HG03354 (cell line): Measurements from ENCODE around the gene HRCT1.
"Not testable (repeated sequence)": the region's sequence is repeated elsewhere in the genome, so short reads cannot be mapped to it uniquely, and the experiment has no call there.

Experiments
- ATAC-seq: cut with Tn5 transposase; IDR thresholded peaks from one replicate; pipeline ENCODE4 v1.9.1; 2021; ENCODE audit warnings: mild to moderate bottlenecking; ENCODE audit not compliant: unreplicated experiment, poor library complexity, severe bottlenecking

HRCT1 gene

DNA sequence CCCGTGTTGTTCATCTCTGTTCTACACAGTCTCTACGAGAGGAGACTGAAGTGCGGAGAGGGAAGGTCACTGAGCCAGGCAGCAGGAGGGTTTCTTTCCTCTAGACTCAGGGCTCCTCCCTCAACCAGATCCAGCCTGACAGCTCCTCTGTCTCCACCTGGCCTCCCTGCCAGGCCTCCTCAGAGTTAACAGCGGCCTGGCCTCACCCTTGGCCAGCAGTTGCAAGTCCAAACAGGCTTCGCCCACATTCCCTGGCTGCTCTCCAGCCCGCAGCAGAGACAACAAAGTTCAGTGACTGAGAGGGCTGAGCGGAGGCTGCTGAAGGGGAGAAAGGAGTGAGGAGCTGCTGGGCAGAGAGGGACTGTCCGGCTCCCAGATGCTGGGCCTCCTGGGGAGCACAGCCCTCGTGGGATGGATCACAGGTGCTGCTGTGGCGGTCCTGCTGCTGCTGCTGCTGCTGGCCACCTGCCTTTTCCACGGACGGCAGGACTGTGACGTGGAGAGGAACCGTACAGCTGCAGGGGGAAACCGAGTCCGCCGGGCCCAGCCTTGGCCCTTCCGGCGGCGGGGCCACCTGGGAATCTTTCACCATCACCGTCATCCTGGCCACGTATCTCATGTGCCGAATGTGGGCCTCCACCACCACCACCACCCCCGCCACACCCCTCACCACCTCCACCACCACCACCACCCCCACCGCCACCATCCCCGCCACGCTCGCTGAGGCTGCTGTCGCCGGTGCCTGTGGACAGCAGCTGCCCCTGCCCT, at the start of gene HRCT1:
Gene HRCT1 (plus strand): TSS at position 291 of the 768 bp plus-strand sequence. CDS start 86 bp downstream, at position 377.
- ATAC-seq: no peak

DNA sequence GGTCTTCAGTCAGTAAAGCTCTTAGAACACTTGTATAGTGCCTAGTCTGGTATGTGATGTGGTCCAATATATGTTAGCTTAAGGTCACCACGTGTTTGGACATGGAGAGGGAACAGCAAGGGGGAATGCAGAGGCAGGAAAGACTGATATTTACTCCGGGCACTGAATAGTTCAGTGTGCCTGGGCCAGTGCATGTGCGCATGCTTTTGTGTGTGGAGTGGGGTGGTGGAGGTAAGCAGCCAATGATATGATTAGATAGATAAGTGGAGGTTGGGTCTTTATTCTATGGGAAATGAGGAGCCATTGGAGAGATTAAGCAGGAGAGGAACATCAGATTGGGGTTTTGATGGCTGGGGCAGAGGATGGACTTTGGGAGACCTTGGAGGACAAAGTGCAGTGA, 49.8 kb upstream of the HRCT1 start:
- ATAC-seq: no peak

DNA sequence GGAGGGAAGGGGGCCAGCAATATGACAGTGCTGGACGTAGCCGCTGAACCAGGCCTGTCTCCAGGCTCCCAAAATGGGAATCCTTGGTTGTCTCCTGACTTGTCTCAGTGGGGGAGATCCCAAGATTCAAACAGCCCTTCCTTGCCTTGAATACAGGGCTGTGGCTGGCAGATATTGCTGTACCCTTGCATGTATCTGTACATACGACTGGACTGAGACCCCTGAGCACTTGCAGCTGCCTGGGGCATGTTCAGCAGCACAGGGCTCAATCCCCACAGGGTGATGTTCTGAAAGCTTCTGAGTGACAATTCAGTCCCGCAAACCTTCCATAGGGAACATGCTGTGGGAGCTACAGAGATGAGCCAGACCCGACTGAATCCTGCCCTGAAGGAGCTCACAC, 49.1 kb upstream of the HRCT1 start:
- no peak for ATAC-seq

DNA sequence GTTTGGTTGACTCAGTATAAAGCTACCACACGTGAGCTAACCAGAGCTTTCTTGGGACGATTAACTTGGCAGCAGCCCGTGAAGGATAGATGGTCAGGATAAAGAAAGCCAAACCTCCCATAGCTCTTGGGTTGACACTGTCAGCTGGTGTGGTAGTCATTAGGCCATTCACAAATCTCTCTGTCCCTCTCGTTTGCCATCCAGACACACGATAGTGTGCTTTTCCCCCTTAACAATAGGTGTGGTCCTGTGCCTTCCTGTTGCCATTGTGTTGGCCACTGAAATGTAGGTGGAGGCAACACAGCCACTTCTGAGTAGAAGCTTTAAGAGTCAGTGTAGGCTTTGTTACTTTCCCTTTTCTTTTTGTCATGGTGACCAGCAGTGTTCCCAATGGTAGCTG, 47.5 kb upstream of the HRCT1 start:
- no peak for ATAC-seq

DNA sequence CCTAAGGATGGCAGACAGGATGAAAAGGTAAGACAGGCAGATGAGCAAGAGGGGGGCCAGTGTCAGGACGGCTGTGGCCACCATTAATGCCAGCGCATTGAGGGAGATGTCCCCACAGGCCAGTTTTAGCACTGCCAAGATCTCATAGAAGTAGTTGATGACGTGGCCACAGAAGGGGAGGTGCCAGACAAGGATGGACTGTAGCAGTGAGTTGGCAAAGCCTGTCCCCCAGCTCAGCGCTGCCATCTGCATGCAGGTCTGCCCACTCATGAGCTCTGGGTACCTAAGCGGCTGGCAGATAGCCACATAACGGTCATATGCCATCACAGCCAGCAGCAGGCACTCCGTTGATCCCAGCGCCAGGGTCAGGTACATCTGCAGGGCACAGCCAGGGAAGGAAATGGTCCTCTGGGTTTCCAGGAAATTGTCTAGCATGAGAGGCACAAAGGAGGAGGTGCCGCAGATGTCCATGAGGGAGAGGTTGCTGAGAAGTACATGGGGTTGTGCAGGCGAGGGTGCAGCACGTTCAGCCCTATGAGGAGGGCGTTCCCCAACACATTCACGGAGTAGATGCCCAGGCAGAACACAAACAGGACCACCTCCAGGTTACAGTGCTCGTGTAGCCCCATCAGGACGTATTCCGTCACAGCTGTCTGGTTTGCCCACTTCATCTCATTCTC, 46.6 kb upstream of the HRCT1 start:
- ATAC-seq: no peak

DNA sequence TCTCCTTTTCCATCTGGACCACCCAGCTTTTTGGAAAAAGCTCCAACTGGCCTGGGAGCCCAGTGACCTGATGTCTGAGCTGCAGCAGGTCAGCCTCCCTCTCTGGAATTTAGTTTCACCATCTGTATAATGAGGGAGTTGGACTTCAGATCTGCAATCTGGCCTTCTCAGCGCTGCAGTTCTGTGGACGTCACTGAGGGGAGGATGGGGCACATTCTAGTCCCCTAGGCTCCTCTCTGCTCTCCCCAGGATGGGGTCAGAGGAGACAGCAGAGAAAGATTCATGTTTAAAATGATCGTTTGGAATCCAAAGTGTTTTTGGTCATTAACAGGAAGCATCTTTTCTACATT, 46.0 kb upstream of the HRCT1 start:
- ATAC-seq: no peak

DNA sequence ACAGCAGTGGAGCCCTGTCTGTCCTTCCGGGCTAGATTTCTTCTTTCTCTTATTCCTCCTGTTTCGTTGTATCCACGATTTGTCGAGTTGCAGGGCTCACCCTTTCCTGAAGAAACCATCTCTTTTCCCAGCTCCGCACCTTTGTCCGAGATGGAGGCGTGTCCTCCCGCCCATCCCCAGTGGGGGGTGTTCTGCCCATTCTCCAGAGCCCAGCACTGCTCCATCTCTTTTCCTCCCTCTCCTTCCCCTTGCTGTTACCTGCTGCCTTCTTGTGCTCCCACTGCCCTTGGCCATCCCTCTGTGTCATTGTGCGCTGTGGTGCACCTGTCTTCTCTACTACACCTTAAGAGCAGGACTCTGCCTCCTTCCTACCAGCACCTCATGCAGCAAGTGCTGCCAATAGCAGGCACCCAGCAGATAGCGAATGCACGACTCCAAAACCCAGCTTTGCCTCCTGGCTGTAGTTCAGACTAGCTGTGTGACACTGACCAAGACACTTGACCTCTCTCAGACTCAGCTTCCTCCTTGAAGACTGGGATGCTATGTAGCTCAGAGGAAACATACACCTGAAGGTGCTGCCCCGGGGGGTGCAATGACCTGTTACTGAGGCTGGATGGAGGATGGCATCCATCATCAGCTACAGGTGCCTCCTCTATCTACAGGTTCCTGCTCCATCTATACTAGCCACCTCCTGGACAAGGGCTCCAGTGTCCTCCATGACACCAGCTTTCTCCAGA, 44.7 kb upstream of the HRCT1 start:
- no peak for ATAC-seq

DNA sequence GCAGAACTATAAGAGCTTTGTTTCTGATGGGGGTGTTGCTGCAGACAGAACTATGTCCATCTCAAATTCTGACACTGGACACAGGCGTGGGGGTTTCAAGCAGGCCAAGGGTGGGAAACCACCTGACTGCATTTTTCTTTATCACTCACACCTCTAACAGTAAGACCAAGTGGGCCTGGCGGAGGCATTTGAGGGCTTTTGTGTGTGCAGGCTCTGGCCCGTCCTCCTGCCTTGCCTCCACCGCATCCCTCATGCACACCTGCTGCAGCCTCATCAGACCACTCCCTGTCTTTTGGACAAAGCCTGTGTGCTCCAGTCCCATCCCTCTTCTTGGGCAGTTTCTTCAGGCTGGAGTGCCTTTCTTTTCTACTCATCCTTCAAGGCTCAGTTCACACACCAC, 43.7 kb upstream of the HRCT1 start:
- ATAC-seq: no peak

DNA sequence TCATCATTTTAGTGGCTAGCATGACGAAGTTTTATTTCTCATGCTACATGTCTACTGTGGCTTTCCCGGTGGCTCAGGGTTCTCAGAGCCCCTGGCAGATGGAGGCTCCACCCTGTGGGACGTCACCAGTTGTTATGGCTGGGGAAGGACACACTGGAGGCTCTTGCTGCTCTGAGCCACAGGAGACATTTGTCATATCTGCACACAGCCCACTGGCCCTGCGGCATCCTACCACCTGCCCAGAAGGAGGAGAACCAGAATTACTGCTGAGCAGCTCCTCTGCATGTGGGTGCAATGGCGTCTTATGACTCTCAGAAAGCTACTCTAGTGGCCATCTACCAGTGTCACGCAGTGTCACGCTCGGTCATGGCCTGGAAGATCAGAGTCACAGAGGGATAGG, 42.4 kb upstream of the HRCT1 start:
- ATAC-seq: no peak

DNA sequence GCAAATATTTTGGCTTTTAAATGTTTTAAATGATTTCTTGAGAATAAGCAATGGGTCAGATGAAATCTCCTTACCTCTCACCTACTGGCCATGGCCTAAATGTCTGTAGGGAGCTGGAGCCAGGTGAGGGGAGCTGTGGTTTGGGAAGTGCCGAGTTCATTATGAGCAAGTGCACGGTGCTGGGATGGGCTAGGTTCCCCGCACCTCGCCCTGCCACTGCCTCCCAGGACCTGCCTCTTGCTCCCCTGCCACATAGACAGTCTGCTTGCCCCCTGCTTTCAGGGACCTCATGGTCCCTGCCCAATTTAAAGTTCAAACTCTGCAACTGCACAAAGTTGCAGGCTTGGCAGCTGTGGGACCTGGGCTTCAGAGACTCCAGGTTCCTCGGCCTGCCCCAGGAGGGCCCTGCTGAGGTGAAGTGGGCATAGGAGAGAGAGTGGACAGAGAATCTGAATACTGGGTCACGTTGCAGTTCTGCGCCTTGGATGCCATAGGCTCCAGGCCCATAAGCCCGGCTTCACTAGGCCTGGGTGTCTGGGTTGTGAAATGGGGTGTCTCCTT, 41.2 kb upstream of the HRCT1 start:
- ATAC-seq: no peak

DNA sequence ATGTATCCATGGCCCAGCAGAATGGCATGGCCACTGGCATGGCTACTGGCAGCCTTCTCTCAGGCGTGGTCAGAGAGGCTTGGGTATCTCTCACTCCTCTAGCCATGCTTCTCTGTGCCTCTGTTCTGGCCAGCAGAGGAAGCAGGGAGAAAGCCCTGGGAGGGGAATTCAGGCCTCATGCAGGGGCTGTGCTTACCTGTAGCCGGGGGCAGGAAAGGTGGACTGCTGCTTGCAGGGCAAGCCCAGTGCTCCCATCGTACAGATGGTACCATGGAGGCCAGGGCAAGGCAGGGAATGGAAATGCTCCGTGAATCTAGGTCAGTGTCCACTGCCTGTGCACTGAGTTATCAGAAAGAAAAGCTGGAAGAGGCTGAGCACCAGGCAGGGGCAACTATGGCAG, 38.5 kb upstream of the HRCT1 start:
- ATAC-seq: no peak

DNA sequence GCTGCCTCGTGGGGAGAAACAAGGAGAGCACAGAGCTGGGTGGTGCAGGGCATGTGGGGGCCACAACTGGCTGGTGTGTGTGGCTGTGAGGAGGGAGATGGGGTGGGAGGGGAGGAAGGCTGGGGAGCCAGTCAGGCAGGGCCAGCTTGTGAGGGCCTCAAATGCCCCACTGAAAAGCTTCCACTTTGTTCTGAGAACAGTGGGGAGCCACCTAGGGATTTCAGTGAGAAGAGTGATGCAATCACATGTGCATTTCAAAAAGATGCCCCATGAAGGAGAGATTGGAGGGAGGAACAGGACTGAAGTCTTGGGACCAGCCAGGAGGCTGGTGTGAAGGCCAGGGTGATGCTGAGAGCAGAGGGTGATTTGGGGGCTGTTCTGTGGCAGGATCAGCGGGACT, 37.1 kb upstream of the HRCT1 start:
- ATAC-seq: no peak

DNA sequence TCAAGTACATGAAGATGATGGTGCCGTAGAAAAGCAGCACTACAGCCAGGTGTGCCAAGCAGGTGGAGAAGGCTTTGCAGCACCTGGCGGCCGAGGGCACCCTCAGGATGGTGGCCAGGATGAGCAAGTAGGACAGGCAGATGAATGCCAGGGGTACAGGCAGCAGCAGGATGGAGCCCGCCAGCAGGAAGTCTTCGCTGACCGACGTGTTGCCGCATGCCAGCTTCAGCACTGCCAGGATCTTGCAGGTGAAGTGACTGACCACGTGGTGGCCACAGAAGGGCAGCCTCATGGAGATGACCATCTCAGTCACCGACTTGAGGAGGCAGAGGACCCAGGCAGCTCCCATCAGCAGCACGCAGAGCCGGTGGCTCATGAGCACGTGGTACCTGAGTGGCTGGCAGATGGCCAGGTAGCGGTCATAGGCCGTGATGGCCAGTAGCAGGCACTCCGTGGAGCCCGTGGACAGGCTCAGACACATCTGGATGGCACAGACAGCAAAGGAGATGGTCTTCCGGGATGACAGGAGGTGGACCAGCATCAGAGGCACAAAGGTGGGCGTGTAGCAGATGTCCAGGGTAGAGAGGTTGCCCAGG, 36.3 kb upstream of the HRCT1 start:
- ATAC-seq: no peak

DNA sequence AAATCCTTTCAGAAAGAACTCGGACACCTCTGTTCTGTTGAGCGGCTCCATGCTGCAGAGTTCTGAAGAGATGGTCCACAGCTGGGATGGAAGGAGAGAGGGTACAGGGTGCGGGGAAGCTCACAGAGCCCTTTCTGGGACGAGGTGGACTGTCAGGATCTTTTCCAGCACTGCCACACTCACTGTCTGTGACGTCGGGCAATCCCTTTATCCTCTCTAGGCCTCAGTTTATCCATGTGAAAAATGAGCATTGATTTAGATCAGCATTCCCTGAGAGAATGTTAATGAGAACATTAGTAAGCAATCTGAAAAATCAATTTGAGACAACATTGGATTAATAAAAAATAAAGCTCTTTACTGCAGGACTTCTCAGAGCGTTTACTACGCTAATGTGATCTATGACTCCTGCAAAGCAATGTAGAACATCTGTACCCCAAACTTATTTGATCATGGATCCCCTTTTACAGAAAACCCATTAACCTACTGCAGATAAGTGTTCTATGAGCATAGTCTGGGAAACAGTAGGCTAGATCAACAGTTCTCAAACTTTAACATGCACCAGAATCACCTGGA, 35.6 kb upstream of the HRCT1 start, which contains the start of gene OR13J1:
Gene OR13J1 (minus strand): TSS at position 51 of the 573 bp plus-strand sequence. CDS start 0 bp downstream, at position 51.
- ATAC-seq: no peak

DNA sequence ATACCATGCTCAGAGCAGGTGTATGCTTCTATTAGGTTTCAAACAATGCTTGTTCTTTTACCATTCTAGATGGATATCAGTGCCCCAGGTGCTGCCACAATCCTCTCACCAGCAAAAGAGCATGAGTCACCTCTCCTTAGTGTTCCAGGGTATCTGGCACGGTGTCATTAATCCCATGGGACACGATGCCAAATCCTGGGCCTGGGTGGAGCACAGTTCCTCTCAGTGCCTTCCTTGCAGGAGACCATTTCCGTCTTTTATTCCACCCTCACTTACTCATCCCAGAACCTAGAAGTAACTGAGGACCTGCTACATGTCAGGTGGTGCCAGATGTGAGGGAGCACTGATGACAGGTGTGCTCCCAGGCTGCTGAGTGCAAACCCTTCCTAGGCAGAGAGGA, 34.5 kb upstream of the HRCT1 start:
- ATAC-seq: no peak

DNA sequence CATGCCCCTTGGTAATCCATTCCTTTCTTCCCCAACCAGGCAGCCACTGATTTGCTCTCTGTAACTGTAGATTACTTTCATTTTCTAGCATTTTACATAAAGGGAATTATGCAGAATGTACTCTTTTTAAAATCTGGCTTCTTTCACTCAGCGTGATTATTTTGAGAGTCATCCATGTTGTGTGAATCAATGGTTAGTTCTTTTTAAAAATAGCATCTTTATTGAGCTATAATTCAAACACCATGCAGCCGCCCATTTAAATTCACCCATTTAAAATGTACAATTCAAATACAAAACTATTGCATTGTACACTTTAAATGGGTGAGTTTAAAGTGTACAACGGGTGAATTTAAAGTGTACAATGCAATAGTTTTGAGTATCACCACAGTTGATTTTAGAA, 33.5 kb upstream of the HRCT1 start:
- no peak for ATAC-seq

DNA sequence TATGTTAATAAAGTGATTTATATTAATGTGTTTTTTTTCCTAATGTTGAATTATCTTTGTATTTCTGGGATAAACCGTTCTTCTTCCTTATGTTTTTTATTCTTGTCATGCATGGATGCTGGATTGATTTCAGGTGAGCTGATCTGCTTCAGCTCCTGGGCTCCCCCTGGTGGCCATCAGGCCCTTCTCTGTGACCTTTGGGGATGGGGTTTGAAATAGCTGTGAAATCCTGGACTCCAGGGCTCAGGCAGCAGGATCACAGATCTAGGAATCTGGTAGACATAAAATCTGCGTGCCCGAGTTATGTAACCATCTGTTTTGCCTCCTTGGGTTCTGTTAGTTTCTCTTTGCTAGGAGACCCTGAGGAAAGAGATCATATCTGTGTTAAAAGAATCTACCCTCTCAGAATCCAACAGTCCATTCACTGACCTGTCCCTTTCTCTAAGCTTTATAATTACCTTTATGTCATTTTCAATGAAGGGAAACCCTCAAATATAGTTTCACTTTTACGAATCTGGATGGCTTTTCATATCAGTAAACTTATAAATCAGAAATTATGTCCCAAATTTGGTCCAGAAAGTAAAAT, 23.6 kb upstream of the HRCT1 start:
- ATAC-seq: no peak

DNA sequence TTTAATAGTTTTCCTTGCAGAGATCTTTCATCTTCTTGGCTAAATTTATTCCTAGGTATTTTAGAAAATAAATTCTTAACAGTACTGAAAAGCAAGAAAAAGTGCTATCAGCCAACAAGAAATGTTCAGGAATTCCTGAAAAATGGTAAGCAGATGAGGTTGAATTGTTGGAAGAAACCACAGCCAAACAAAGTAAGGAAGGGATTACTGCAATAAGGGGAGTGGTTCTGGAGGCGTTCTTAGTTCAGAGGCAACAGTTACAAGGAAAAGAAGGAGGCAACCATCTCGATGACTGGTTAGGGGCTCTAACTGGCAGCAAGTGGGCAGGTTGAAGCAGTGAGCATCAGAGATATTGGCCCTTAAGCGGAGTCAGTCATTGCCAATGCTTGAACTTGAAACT, 23.0 kb upstream of the HRCT1 start:
- no peak for ATAC-seq

DNA sequence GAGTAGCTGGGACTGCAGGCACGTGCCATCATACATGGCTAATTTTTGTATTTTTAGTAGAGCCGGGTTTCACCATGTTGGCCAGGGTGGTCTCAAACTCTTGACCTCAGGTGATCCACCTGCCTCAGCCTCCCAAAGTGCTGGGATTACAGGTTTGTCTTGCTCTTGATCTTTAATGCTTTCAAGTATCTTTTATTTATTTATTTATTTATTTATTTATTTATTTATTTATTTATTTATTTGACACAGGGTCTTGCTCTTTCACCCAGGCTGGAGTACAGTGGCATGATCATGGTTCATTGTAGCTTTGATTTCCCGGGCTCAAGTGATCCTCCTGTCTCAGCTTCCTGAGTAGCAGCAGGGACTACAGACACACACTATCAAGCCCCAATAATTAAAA, 21.1 kb upstream of the HRCT1 start:
- not testable (repeated sequence) for ATAC-seq
